Hepatocyte (in vitro differentiated cells): ENCODE results near the gene MIEN1. TPM values are rescaled to one million over a fixed set of nuclear protein-coding genes. Genes with fewer than 3 reads are reported as not detected.
A peak's percentile ranks its signal among the peaks of the same experiment; 100 is the strongest.
"Not testable (repeated sequence)": the region's sequence is repeated elsewhere in the genome, so short reads cannot be mapped to it uniquely, and the experiment has no call there.

ENCODE experiments used
- DNase-seq: peaks from one replicate; pipeline ENCODE4 v3.0.0-alpha.2; 2016; ENCODE audit warnings: low spot score
- H2AFZ ChIP-seq: fragments of 200-600 bp; sonication (generic); 2 replicates; pipeline ENCODE4 v1.6.0; 2016; ENCODE audit warnings: antibody characterized with exemption, mild to moderate bottlenecking
- H3K27ac ChIP-seq: fragments of 200-600 bp; sonication (generic); 2 replicates; pipeline ENCODE4 v1.5.1; 2016; ENCODE audit warnings: mild to moderate bottlenecking
- H3K27me3 ChIP-seq: fragments of 200-600 bp; sonication (generic); 2 replicates; pipeline ENCODE4 v1.6.1; 2016
- H3K36me3 ChIP-seq: fragments of 200-600 bp; sonication (generic); replicated peaks from 2 replicates; pipeline ENCODE4 v1.5.1; 2016; ENCODE audit warnings: low read depth; ENCODE audit not compliant: insufficient read depth
- H3K4me1 ChIP-seq: fragments of 200-600 bp; sonication (generic); 2 replicates; pipeline ENCODE4 v1.5.1; 2016; ENCODE audit warnings: mild to moderate bottlenecking, moderate library complexity; ENCODE audit not compliant: insufficient read depth
- H3K4me2 ChIP-seq: fragments of 200-600 bp; sonication (generic); 2 replicates; pipeline ENCODE4 v1.6.0; 2016
- H3K4me3 ChIP-seq: fragments of 200-600 bp; sonication (generic); 2 replicates; pipeline ENCODE4 v1.5.1; 2016; ENCODE audit warnings: mild to moderate bottlenecking
- H3K79me2 ChIP-seq: fragments of 200-600 bp; sonication (generic); 2 replicates; pipeline ENCODE4 v1.6.0; 2017; ENCODE audit warnings: mild to moderate bottlenecking
- H3K9me2 ChIP-seq: fragments of 200-600 bp; sonication (generic); replicated peaks from 2 replicates; pipeline ENCODE4 v1.6.0; 2017; ENCODE audit warnings: mild to moderate bottlenecking; ENCODE audit not compliant: insufficient read depth
- H3K9me3 ChIP-seq: fragments of 200-600 bp; sonication (generic); 2 replicates; pipeline ENCODE4 v1.5.1; 2016; ENCODE audit warnings: low read depth, mild to moderate bottlenecking
- H4K20me1 ChIP-seq: fragments of 200-600 bp; sonication (generic); 2 replicates; pipeline ENCODE4 v1.6.0; 2016; ENCODE audit warnings: mild to moderate bottlenecking; ENCODE audit not compliant: insufficient read depth, poor library complexity, severe bottlenecking
- CTCF ChIP-seq: fragments of 200-600 bp; sonication (generic); IDR thresholded peaks from 2 replicates; pipeline ENCODE4 v1.5.1; 2016; ENCODE audit warnings: antibody characterized with exemption, mild to moderate bottlenecking; ENCODE audit not compliant: poor library complexity
- EZH2 ChIP-seq: fragments of 200-600 bp; sonication (generic); IDR thresholded peaks from 2 replicates; pipeline ENCODE4 v1.6.1; 2016; ENCODE audit warnings: antibody characterized with exemption, mild to moderate bottlenecking, borderline replicate concordance
- EZH2phosphoT487 ChIP-seq: fragments of 200-600 bp; sonication (generic); IDR thresholded peaks from one replicate; pipeline ENCODE4 v1.6.1; 2018; ENCODE audit warnings: antibody characterized with exemption, mild to moderate bottlenecking, low read depth, moderate library complexity; ENCODE audit not compliant: unreplicated experiment, severe bottlenecking
- WGBS: methylation state at CpG from one replicate; pipeline ENCODE4 v1.1.6; 2016; ENCODE audit warnings: low lambda C conversion rate; ENCODE audit errors: missing lambda C conversion rate; 5-methylcytosine and 5-hydroxymethylcytosine counted together
- polyA plus RNA-seq: library from polyadenylated mRNA; unstranded; fragments of >200 nt; fragmentation: Nextera tagmentation; extraction: Ambion mirVana; gene quantifications from 2 replicates; pipeline ENCODE4 v1.2.1, GENCODE V29; 2016
- total RNA-seq: library from RNA; depleted of rRNA; stranded (reverse); fragments of >200 nt; gene quantifications from 2 replicates; pipeline ENCODE4 v1.2.3, GENCODE V29; 2014

The MIEN1 gene
- total and polyA plus RNA-seq, 2 experiments from 2014 or later = 37.2 to 129 TPM

- TF ChIP-seq EZH2 (no peak), CTCF (no peak), EZH2phosphoT487 (no peak)
- no peaks in the 10 kb centered on the region for H3K9me2 ChIP-seq
- peak overlapping the region; percentile 97 for H3K4me2 ChIP-seq
- H2AFZ ChIP-seq = no peak overlapping the region
- DNase-seq = no peak
- no peaks in the 10 kb centered on the region for H3K9me3 ChIP-seq
- no peaks in the 10 kb centered on the region for H4K20me1 ChIP-seq
- H3K27me3 ChIP-seq = no peaks in the 10 kb centered on the region
- peaks cover 6% of the 10 kb centered on the region for H3K79me2 ChIP-seq
- H3K36me3 ChIP-seq = no peaks in the 10 kb centered on the region
- peak overlapping the region; percentile 91 for H3K27ac ChIP-seq
- WGBS = 82% methylated on average over 6 of the region's 6 CpGs
- peaks cover 9% of the 10 kb centered on the region for H3K4me1 ChIP-seq
- peak overlapping the region; percentile 77 for H3K4me3 ChIP-seq
These were observed 966 bp downstream of the MIEN1 start for GRCh38 chr17:39729280-39729851.

GRCh38 chr17:39727556-39727955 lies 2.8 kb downstream of the MIEN1 start:
- peaks cover 9% of the 10 kb centered on the region for H3K4me1 ChIP-seq
- H2AFZ ChIP-seq = no peak overlapping the region
- H3K79me2 ChIP-seq = peaks cover 6% of the 10 kb centered on the region
- H3K4me3 ChIP-seq = no peak overlapping the region
- no peak overlapping the region for H3K27ac ChIP-seq
- no peak for TF ChIP-seq EZH2phosphoT487
- no peak for TF ChIP-seq CTCF
- TF ChIP-seq EZH2 = no peak
- WGBS = 90% methylated on average over 10 of the region's 10 CpGs
- H3K36me3 ChIP-seq = no peaks in the 10 kb centered on the region
- DNase-seq = no peak
- no peak overlapping the region for H3K4me2 ChIP-seq
- no peaks in the 10 kb centered on the region for H3K9me3 ChIP-seq
- no peaks in the 10 kb centered on the region for H3K27me3 ChIP-seq
- no peaks in the 10 kb centered on the region for H3K9me2 ChIP-seq
- H4K20me1 ChIP-seq = no peaks in the 10 kb centered on the region

GRCh38 chr17:39726617-39727016 lies 3.7 kb downstream of the MIEN1 start:
- H3K4me2 ChIP-seq = no peak overlapping the region
- H3K4me3 ChIP-seq = no peak overlapping the region
- DNase-seq = no peak
- H3K79me2 ChIP-seq = peaks cover 6% of the 10 kb centered on the region
- no peak overlapping the region for H3K27ac ChIP-seq
- WGBS = 92% methylated on average over 9 of the region's 9 CpGs
- TF ChIP-seq EZH2phosphoT487 (no peak), CTCF (no peak), EZH2 (no peak)
- H4K20me1 ChIP-seq = no peaks in the 10 kb centered on the region
- H3K9me2 ChIP-seq = no peaks in the 10 kb centered on the region
- no peaks in the 10 kb centered on the region for H3K9me3 ChIP-seq
- H3K36me3 ChIP-seq = no peaks in the 10 kb centered on the region
- H2AFZ ChIP-seq = no peak overlapping the region
- H3K27me3 ChIP-seq = no peaks in the 10 kb centered on the region
- H3K4me1 ChIP-seq = peaks cover 9% of the 10 kb centered on the region

GRCh38 chr17:39725923-39726322 lies 4.4 kb downstream of the MIEN1 start:
- H3K27ac ChIP-seq, H3K4me3 ChIP-seq, H3K79me2 ChIP-seq, H3K36me3 ChIP-seq, H3K27me3 ChIP-seq, DNase-seq, H3K4me1 ChIP-seq, H4K20me1 ChIP-seq, H2AFZ ChIP-seq, H3K9me3 ChIP-seq, H3K9me2 ChIP-seq, H3K4me2 ChIP-seq: not testable (repeated sequence)
- 87% methylated on average over 1 of the region's 1 CpG for WGBS
